HCT116 (cell line): ENCODE results near the gene WASL. TPM values are rescaled to one million over a fixed set of nuclear protein-coding genes. Genes with fewer than 3 reads are reported as not detected.

Experiments used
- ATAC-seq: fragments of 200-7000 bp; cut with Tn5 transposase; 2 replicates; pipeline ENCODE4 v1.9.1; 2020; ENCODE audit warnings: mild to moderate bottlenecking, moderate library complexity
- BruUV-seq: library from RNA; stranded (reverse); fragments of 400-500 nt; replicated peaks from 2 replicates; lab custom pipeline; 2021; lab: Mats Ljungman, UMichigan
- CTCF ChIA-PET: fragments of 300-600 bp; sonication (Branson Sonifier 250); formaldehyde crosslinking; loops from one replicate; lab custom pipeline; 2021; ENCODE audit warnings: antibody characterized with exemption; lab: Charles Lee
- POLR2A ChIA-PET: fragments of 300-600, 350-600 bp; sonication (Branson Sonifier 250); formaldehyde crosslinking; loops from one replicate; lab custom pipeline; 2021; ENCODE audit warnings: antibody characterized with exemption; lab: Charles Lee
- RAD21 ChIA-PET, 2 experiments: fragments of 300-600 bp; sonication (Branson Sonifier 250); formaldehyde crosslinking; loops; one replicate each; lab custom pipeline; 2023; ENCODE audit warnings: low total read pairs in 2 of 2; ENCODE audit not compliant: uncharacterized antibody in 2 of 2, unreplicated experiment in 2 of 2, low non-redundant PET in 1 of 2; lab: Charles Lee
- DNase-seq: peaks from one replicate; pipeline ENCODE4 v3.0.0-alpha.2; 2010; ENCODE audit warnings: low read depth, low spot score
- H2AFZ ChIP-seq: fragments of 200-600 bp; shearing (Covaris generic), sonication (generic); 2 replicates; pipeline ENCODE4 v1.6.1; 2017; ENCODE audit warnings: low read depth, mixed run types, mixed read lengths, antibody characterized with exemption, low read length; ENCODE audit not compliant: poor library complexity, severe bottlenecking
- H3K27ac ChIP-seq: 2 replicates; pipeline ENCODE4 v1.5.1; 2012; ENCODE audit warnings: low read depth, low read length
- H3K27me3 ChIP-seq: fragments of 200-600 bp; sonication (generic); 2 replicates; pipeline ENCODE4 v1.6.1; 2016; ENCODE audit warnings: mixed run types, low read length, mixed read lengths; ENCODE audit not compliant: insufficient read depth
- H3K36me3 ChIP-seq, 2 experiments: fragments of 200-500 bp in 1 of 2; fragments of 200-600 bp in 1 of 2; sonication (Bioruptor generic) in 1 of 2; sonication (generic) in 1 of 2; 2 replicates each; pipeline versions ENCODE4 v1.5.1 to v1.6.1; 2014 to 2016; ENCODE audit warnings: low read length in 2 of 2, inconsistent platforms in 1 of 2, mixed read lengths in 1 of 2, mixed run types in 1 of 2; ENCODE audit not compliant: insufficient read depth in 2 of 2, control insufficient read depth in 1 of 2
- H3K4me1 ChIP-seq, 2 experiments: fragments of 200-600 bp in 1 of 2; sonication (generic) in 1 of 2; 2 replicates each; pipeline versions ENCODE4 v1.5.1 to v1.6.1; 2012 to 2017; ENCODE audit warnings: low read length in 2 of 2, inconsistent platforms in 1 of 2, mild to moderate bottlenecking in 1 of 2, mixed read lengths in 1 of 2, mixed run types in 1 of 2, moderate library complexity in 1 of 2; ENCODE audit not compliant: insufficient read depth in 2 of 2, control insufficient read depth in 1 of 2
- H3K4me2 ChIP-seq: fragments of 200-600 bp; sonication (generic); 2 replicates; pipeline ENCODE4 v1.6.1; 2017; ENCODE audit warnings: mixed run types, low read length, mixed read lengths
- H3K4me3 ChIP-seq, 2 experiments: fragments of 200-600 bp in 1 of 2; sonication (generic) in 1 of 2; replicated peaks in 1 of 2; 2 replicates each; pipeline ENCODE4 v1.5.1; 2011 to 2016; ENCODE audit warnings: low read length in 2 of 2, control low read depth in 1 of 2, low read depth in 1 of 2, mild to moderate bottlenecking in 1 of 2, mixed read lengths in 1 of 2, mixed run types in 1 of 2
- H3K79me2 ChIP-seq: fragments of 200-600 bp; sonication (generic); 2 replicates; pipeline ENCODE4 v1.6.1; 2017; ENCODE audit warnings: mild to moderate bottlenecking, mixed run types, low read length, moderate library complexity, mixed read lengths; ENCODE audit not compliant: insufficient read depth
- H3K9ac ChIP-seq: fragments of 200-600 bp; sonication (generic); 2 replicates; pipeline ENCODE4 v1.6.1; 2016; ENCODE audit warnings: low read length, mixed read lengths
- H3K9me2 ChIP-seq: fragments of 200-600 bp; sonication (generic), shearing (Covaris generic); 2 replicates; pipeline ENCODE4 v1.6.1; 2017; ENCODE audit warnings: mixed run types, mild to moderate bottlenecking, moderate library complexity; ENCODE audit not compliant: insufficient read depth
- H3K9me3 ChIP-seq, 2 experiments: fragments of 200-500 bp in 1 of 2; fragments of 200-600 bp in 1 of 2; sonication (Bioruptor generic) in 1 of 2; sonication (generic) in 1 of 2; 2 replicates each; pipeline ENCODE4 v1.6.1; 2014 to 2017; ENCODE audit warnings: low read length in 2 of 2, mixed read lengths in 2 of 2, inconsistent platforms in 1 of 2, low read depth in 1 of 2, mild to moderate bottlenecking in 1 of 2, mixed run types in 1 of 2, moderate library complexity in 1 of 2; ENCODE audit not compliant: control insufficient read depth in 1 of 2, insufficient read depth in 1 of 2
- H4K20me1 ChIP-seq: fragments of 200-600 bp; sonication (generic), shearing (Covaris generic); 2 replicates; pipeline ENCODE4 v1.6.1; 2017; ENCODE audit warnings: mixed run types, mild to moderate bottlenecking, moderate library complexity; ENCODE audit not compliant: insufficient read depth
- CBX3 ChIP-seq: IDR thresholded peaks from 2 replicates; pipeline ENCODE4 v1.6.1; 2012; ENCODE audit warnings: low read depth
- CEBPB ChIP-seq: IDR thresholded peaks from 2 replicates; pipeline ENCODE4 v1.6.1; 2012; ENCODE audit warnings: low read depth
- EGR1 ChIP-seq: IDR thresholded peaks from 2 replicates; pipeline ENCODE4 v1.6.1; 2012; ENCODE audit warnings: low read depth
- ELF1 ChIP-seq: IDR thresholded peaks from 2 replicates; pipeline ENCODE4 v1.6.1; 2012; ENCODE audit warnings: low read depth, borderline replicate concordance
- EZH2 ChIP-seq: fragments of 200-600 bp; sonication (generic); IDR thresholded peaks from 2 replicates; pipeline ENCODE4 v1.6.1; 2017; ENCODE audit warnings: antibody characterized with exemption, mixed run types
- EZH2phosphoT487 ChIP-seq: fragments of 200-600 bp; IDR thresholded peaks from 2 replicates; pipeline ENCODE4 v1.6.1; 2018; ENCODE audit warnings: antibody characterized with exemption, borderline replicate concordance
- JUND ChIP-seq: IDR thresholded peaks from 2 replicates; pipeline ENCODE4 v1.6.1; 2012
- MAX ChIP-seq: IDR thresholded peaks from 2 replicates; pipeline ENCODE4 v1.6.1; 2012
- POLR2A ChIP-seq: IDR thresholded peaks from 2 replicates; pipeline ENCODE4 v1.7.0; 2011; ENCODE audit warnings: borderline replicate concordance; ENCODE audit not compliant: insufficient read depth, insufficient read length; ENCODE audit errors: extremely low read depth
- POLR2AphosphoS5 ChIP-seq: IDR thresholded peaks from 2 replicates; pipeline ENCODE4 v1.6.1; 2011; ENCODE audit warnings: mild to moderate bottlenecking, low read depth, low read length, moderate library complexity
- RAD21 ChIP-seq: IDR thresholded peaks from 2 replicates; pipeline ENCODE4 v1.6.1; 2012; ENCODE audit warnings: low read depth, mild to moderate bottlenecking
- REST ChIP-seq: IDR thresholded peaks from 2 replicates; pipeline ENCODE4 v1.6.1; 2012; ENCODE audit warnings: low read depth
- SP1 ChIP-seq: IDR thresholded peaks from 2 replicates; pipeline ENCODE4 v1.6.1; 2012; ENCODE audit warnings: low read depth
- SRF ChIP-seq: IDR thresholded peaks from 2 replicates; pipeline ENCODE4 v1.6.1; 2012; ENCODE audit warnings: low read depth
- TCF7L2 ChIP-seq: IDR thresholded peaks from 2 replicates; pipeline ENCODE4 v1.7.0; 2011; ENCODE audit warnings: borderline replicate concordance, inconsistent platforms; ENCODE audit not compliant: insufficient read depth, insufficient read length; ENCODE audit errors: extremely low read depth
- ZBTB33 ChIP-seq: IDR thresholded peaks from 2 replicates; pipeline ENCODE4 v1.6.1; 2011; ENCODE audit warnings: mild to moderate bottlenecking, low read length, moderate library complexity; ENCODE audit not compliant: insufficient replicate concordance; ENCODE audit errors: extremely low read depth
- ZFX ChIP-seq: fragments of 450-650 bp; IDR thresholded peaks from 2 replicates; pipeline ENCODE4 v1.6.1; 2017
- ZNF274 ChIP-seq: fragments of 200-500 bp; sonication (Bioruptor generic); IDR thresholded peaks from 2 replicates; pipeline ENCODE4 v1.6.1; 2014; ENCODE audit warnings: mild to moderate bottlenecking, low read depth, low read length, inconsistent platforms
- intact Hi-C: fragments of 100-400 bp; cut with micrococcal nuclease; formaldehyde crosslinking; loops from 2 replicates; pipeline ENCODE4 v1.10.0; 2022
- total RNA-seq: library from RNA; stranded (reverse); gene quantifications from one replicate; pipeline ENCODE4 v1.2.1, GENCODE V29; 2021; ENCODE audit not compliant: unreplicated experiment
- TF ChIP-seq, protein P1 (sequence below): IDR thresholded peaks from 2 replicates; pipeline ENCODE4 v1.6.1; 2012
- TF ChIP-seq, protein P2 (sequence below), 3 experiments: fragments of 200-600 bp in 1 of 3; sonication (generic) in 1 of 3; IDR thresholded peaks in 2 of 3; conservative IDR thresholded peaks in 1 of 3; 2 replicates each; pipeline ENCODE4 v1.5.1; 2012 to 2017; ENCODE audit warnings: low read depth in 2 of 3, low read length in 2 of 3, antibody characterized with exemption in 1 of 3, borderline replicate concordance in 1 of 3, control low read depth in 1 of 3, mild to moderate bottlenecking in 1 of 3, mixed read lengths in 1 of 3, mixed run types in 1 of 3, moderate library complexity in 1 of 3; ENCODE audit not compliant: insufficient read depth in 1 of 3

The WASL gene
- total RNA-seq, 1 experiment from 2014 or later = 26.2 TPM

DNA sequence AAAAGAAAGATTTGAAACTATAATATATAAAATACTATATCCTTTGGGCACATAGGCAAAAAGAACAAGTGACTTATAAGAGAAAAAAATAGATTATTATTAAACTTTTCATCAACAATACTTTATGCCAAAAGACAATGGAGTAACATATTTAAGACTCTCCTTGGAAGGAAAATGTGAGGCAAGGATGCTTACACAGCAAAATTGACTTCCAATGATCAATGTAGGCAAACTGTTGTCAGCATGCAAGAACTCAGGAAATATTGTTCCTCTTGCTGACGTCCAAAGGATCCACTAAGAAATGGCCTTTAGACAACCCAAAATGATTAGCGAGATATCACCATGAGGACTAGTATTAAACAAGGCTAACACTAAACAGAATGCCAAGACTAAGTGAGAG, 116.0 kb downstream of the WASL start:
- DNase-seq (no peak), ATAC-seq (no peak)
- Histone ChIP-seq H3K9me2 (no peaks in the 10 kb centered on the region), H3K27me3 (no peaks in the 10 kb centered on the region), H3K36me3 (no peaks in the 10 kb centered on the region), H3K9me3 (no peaks in the 10 kb centered on the region), H3K9ac (no peak overlapping the region), H3K4me3 (no peak overlapping the region), H3K27ac (no peak overlapping the region), H2AFZ (no peak overlapping the region), H3K79me2 (no peaks in the 10 kb centered on the region), H3K4me1 (peaks cover 0 to 8% of the 10 kb centered on the region in 2 experiments; a peak in 1 of 4 replicates), H3K4me2 (no peak overlapping the region), H4K20me1 (no peaks in the 10 kb centered on the region)
- intact Hi-C loops = loop anchor here (10.0 kb wide), 1 partner anchor 138 kb away; no protein-coding TSS in a partner anchor
- TF ChIP-seq SRF (no peak), REST (no peak), JUND (no peak), POLR2A (no peak), RAD21 (no peak), SP1 (no peak), ZFX (no peak), POLR2AphosphoS5 (no peak), MAX (no peak), ELF1 (no peak), ZNF274 (no peak), TCF7L2 (no peak), CEBPB (no peak), ZBTB33 (no peak), EZH2phosphoT487 (no peak), EGR1 (no peak), EZH2 (no peak), CBX3 (no peak)
- TF ChIP-seq, protein P1, sequence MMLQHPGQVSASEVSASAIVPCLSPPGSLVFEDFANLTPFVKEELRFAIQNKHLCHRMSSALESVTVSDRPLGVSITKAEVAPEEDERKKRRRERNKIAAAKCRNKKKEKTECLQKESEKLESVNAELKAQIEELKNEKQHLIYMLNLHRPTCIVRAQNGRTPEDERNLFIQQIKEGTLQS = no peak
- TF ChIP-seq, protein P2, sequence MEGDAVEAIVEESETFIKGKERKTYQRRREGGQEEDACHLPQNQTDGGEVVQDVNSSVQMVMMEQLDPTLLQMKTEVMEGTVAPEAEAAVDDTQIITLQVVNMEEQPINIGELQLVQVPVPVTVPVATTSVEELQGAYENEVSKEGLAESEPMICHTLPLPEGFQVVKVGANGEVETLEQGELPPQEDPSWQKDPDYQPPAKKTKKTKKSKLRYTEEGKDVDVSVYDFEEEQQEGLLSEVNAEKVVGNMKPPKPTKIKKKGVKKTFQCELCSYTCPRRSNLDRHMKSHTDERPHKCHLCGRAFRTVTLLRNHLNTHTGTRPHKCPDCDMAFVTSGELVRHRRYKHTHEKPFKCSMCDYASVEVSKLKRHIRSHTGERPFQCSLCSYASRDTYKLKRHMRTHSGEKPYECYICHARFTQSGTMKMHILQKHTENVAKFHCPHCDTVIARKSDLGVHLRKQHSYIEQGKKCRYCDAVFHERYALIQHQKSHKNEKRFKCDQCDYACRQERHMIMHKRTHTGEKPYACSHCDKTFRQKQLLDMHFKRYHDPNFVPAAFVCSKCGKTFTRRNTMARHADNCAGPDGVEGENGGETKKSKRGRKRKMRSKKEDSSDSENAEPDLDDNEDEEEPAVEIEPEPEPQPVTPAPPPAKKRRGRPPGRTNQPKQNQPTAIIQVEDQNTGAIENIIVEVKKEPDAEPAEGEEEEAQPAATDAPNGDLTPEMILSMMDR (IDR thresholded peaks at IDR 0.05 in 2 of 3, conservative IDR thresholded peaks at IDR 0.05 in 1 of 3; ENCODE audit: borderline replicate concordance in 1 of 3, insufficient read depth in 1 of 3, low read depth in 2 of 3, low read length in 2 of 3) = no peak
- CTCF ChIA-PET = no interaction called here
- BruUV-seq = no TSS peak
- POLR2A ChIA-PET = no interaction called here
- RAD21 ChIA-PET = no interaction called here
